Measurements from ENCODE around the gene RNU5B-1. TPM values are rescaled to one million over a fixed set of nuclear protein-coding genes. Genes with fewer than 3 reads are reported as not detected.
"Not testable (repeated sequence)": the region's sequence is repeated elsewhere in the genome, so short reads cannot be mapped to it uniquely, and the experiment has no call there.

The RNU5B-1 gene
- total and polyA plus RNA-seq, 2 of the 8 experiments (the other 6 are each of a cell fraction or from before 2014, with no cell fraction given) = not detected

DNA sequence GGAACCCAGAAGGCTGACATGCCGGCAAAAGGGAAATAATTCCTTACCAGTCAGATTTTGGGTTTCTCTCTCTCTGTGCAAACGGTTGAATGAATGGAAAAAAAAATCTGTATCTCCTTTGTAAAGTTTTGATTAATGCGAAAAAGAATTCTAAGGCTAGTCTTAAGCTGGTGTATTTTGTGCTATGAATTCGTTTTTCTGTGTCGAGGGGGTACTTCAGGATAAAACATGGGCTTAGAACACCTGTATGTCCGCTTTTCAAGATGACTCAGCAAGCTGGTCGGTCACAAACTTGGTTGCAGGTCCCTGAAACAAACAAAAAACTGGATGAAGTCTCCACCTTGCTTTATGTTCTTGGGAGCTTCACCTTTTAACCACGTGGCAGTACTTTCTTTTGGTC is 44.9 kb downstream of the RNU5B-1 start (continued):
- TF ChIP-seq EP300 (IDR thresholded peaks at IDR 0.05; ENCODE audit: borderline replicate concordance in 1 of 2, low read depth in 2 of 2, low read length in 2 of 2) = no peak
- TF ChIP-seq, protein P1, sequence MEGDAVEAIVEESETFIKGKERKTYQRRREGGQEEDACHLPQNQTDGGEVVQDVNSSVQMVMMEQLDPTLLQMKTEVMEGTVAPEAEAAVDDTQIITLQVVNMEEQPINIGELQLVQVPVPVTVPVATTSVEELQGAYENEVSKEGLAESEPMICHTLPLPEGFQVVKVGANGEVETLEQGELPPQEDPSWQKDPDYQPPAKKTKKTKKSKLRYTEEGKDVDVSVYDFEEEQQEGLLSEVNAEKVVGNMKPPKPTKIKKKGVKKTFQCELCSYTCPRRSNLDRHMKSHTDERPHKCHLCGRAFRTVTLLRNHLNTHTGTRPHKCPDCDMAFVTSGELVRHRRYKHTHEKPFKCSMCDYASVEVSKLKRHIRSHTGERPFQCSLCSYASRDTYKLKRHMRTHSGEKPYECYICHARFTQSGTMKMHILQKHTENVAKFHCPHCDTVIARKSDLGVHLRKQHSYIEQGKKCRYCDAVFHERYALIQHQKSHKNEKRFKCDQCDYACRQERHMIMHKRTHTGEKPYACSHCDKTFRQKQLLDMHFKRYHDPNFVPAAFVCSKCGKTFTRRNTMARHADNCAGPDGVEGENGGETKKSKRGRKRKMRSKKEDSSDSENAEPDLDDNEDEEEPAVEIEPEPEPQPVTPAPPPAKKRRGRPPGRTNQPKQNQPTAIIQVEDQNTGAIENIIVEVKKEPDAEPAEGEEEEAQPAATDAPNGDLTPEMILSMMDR (IDR thresholded peaks at IDR 0.05; ENCODE audit: control extremely low read depth in 1 of 3, insufficient read depth in 1 of 3, low read depth in 1 of 3, low read length in 3 of 3) = no peak
- TF ChIP-seq CHD2 (IDR thresholded peaks at IDR 0.05; ENCODE audit: low read length) = no peak

DNA sequence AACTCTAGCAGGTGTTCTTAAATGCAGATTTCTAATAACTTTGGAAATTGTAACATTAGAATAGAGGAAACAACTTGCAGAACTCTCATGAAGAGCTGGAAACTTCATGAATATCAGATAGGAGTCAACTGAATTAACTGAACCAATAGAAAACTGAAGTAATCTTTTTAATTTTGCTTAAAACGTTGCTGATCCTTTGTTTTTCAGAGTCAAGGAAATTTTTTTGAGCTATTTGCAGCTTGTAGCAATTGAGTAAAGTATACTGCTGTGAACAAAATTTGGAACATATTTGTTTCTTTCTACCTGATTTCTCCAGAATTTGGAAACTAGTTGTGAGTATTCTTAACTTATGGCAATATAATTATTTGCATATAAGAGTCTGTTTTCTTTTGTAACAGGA is 47.5 kb downstream of the RNU5B-1 start:
- 82% methylated on average over 1 of the region's 1 CpG; no CpG with 5 or more reads in 1 of the 2 experiments for WGBS, 2 experiments (ENCODE audit: extremely low coverage in 1 of 2, insufficient coverage in 1 of 2, insufficient read length in 1 of 2, insufficient replicate concordance in 2 of 2, low coverage in 1 of 2, low lambda C conversion rate in 2 of 2, missing lambda C conversion rate in 1 of 2)
- H3K27me3 ChIP-seq (replicated peaks in 1 of 4; ENCODE audit: control insufficient read depth in 3 of 4, extremely low read depth in 1 of 4, insufficient read depth in 3 of 4, low read length in 3 of 4) = peaks cover 0 to 25% (median 16%) of the 10 kb centered on the region in 4 experiments; a peak in 6 of 7 replicates

More for the DNA sequence above, 47.5 kb downstream of the RNU5B-1 start:
- H3K9ac ChIP-seq (replicated peaks in 1 of 4; ENCODE audit: extremely low read depth in 1 of 4, low read depth in 3 of 4, low read length in 3 of 4); H3K79me2 ChIP-seq (ENCODE audit: control insufficient read depth in 1 of 2, insufficient read depth in 2 of 2, low read length in 2 of 2); H3K56ac ChIP-seq (replicated peaks; ENCODE audit: insufficient read length, low read depth, low read length); H3K4me1 ChIP-seq (replicated peaks in 1 of 4; ENCODE audit: control insufficient read depth in 3 of 4, insufficient read depth in 4 of 4, low read length in 3 of 4); H2BK5ac ChIP-seq (ENCODE audit: low read depth, low read length); H4K91ac ChIP-seq (replicated peaks; ENCODE audit: insufficient read length, low read length); POLR2A ChIA-PET (ENCODE audit: partially characterized antibody); H3K27ac ChIP-seq (ENCODE audit: low read depth, low read length); H3K18ac ChIP-seq (ENCODE audit: extremely low read depth, low read length); H2BK20ac ChIP-seq (ENCODE audit: low read length); H2BK12ac ChIP-seq (ENCODE audit: low read depth, low read length); H3K14ac ChIP-seq (ENCODE audit: insufficient read length); DNase-seq (ENCODE audit: low read depth in 1 of 2, low spot score in 2 of 2); H2BK120ac ChIP-seq (replicated peaks; ENCODE audit: low read depth, low read length); FAIRE-seq; H3K4me2 ChIP-seq (ENCODE audit: insufficient read depth in 1 of 2, low read depth in 2 of 2, low read length in 2 of 2); H3K9me3 ChIP-seq (ENCODE audit: insufficient read depth in 2 of 2, low read depth in 1 of 2, low read length in 1 of 2); H4K5ac ChIP-seq (ENCODE audit: insufficient read length, low read depth, low read length); H3K36me3 ChIP-seq (ENCODE audit: control insufficient read depth in 2 of 4, insufficient read depth in 4 of 4, low read length in 3 of 4); H3K23ac ChIP-seq (ENCODE audit: insufficient read length); H3K4ac ChIP-seq (replicated peaks; ENCODE audit: insufficient read length, low read depth, low read length); H4K8ac ChIP-seq (ENCODE audit: extremely low read depth, insufficient read depth, low read length); H2AFZ ChIP-seq (ENCODE audit: low read length); H3K23me2 ChIP-seq (ENCODE audit: low read depth, low read length); H2AK5ac ChIP-seq (ENCODE audit: low read depth, low read length); H2BK15ac ChIP-seq (ENCODE audit: low read length); H3K79me1 ChIP-seq (ENCODE audit: low read depth, low read length); H4K20me1 ChIP-seq (replicated peaks in 1 of 2; ENCODE audit: control insufficient read depth in 1 of 2, insufficient read depth in 2 of 2, low read length in 2 of 2); H3K4me3 ChIP-seq (ENCODE audit: extremely low read depth in 1 of 4, insufficient read depth in 2 of 4, low read depth in 3 of 4, low read length in 4 of 4): not testable (repeated sequence)
- CTCF ChIA-PET (ENCODE audit: partially characterized antibody) = interaction anchor here (0.8 to 1.1 kb wide), 3 partner anchors 14 to 49 kb away, joined by 3 read pairs; no protein-coding TSS in a partner anchor
